IMR-90 (cell line): ENCODE data around the gene SIGLEC9. TPM values are rescaled to one million over a fixed set of nuclear protein-coding genes. Genes with fewer than 3 reads are reported as not detected.

ENCODE experiments used
- ATAC-seq: fragments of 200-7000 bp; cut with Tn5 transposase; 2 replicates; pipeline ENCODE4 v1.9.1; 2020; ENCODE audit warnings: low read depth, mild to moderate bottlenecking, moderate library complexity
- BruUV-seq: library from RNA; stranded (reverse); fragments of 400-500 nt; replicated peaks from 2 replicates; lab custom pipeline; 2021; lab: Mats Ljungman, UMichigan
- CTCF ChIA-PET: fragments of 300-600 bp; formaldehyde crosslinking; extraction: SDS; loops from one replicate; lab custom pipeline; 2021; ENCODE audit warnings: antibody characterized with exemption; lab: Yijun Ruan, JAX
- POLR2A ChIA-PET: fragments of 300-600 bp; sonication (Branson Sonifier 250); formaldehyde crosslinking; loops from one replicate; lab custom pipeline; 2022; ENCODE audit warnings: antibody characterized with exemption; ENCODE audit not compliant: unreplicated experiment; lab: Charles Lee
- DNase-seq: peaks from one replicate; pipeline ENCODE4 v3.0.0; 2013
- H2AFZ ChIP-seq: replicated peaks from 2 replicates; pipeline ENCODE3; 2013; ENCODE audit warnings: low read length, mild to moderate bottlenecking; ENCODE audit not compliant: poor library complexity
- H2AK5ac ChIP-seq: 2 replicates; pipeline ENCODE4 v1.6.1; 2013; ENCODE audit warnings: low read depth, low read length, inconsistent platforms
- H2AK9ac ChIP-seq: replicated peaks from 2 replicates; pipeline ENCODE3; 2013; ENCODE audit warnings: mild to moderate bottlenecking, low read depth, low read length, moderate library complexity; ENCODE audit not compliant: poor library complexity
- H2BK120ac ChIP-seq: 2 replicates; pipeline ENCODE4 v1.6.1; 2013; ENCODE audit warnings: low read depth, low read length, inconsistent platforms
- H2BK15ac ChIP-seq: 3 replicates; pipeline ENCODE4 v1.6.1; 2013; ENCODE audit warnings: low read depth, low read length, inconsistent platforms
- H2BK20ac ChIP-seq: 2 replicates; pipeline ENCODE4 v1.6.1; 2013; ENCODE audit warnings: low read depth, mild to moderate bottlenecking, inconsistent platforms, low read length, moderate library complexity
- H2BK5ac ChIP-seq: 2 replicates; pipeline ENCODE4 v1.6.1; 2013; ENCODE audit warnings: mild to moderate bottlenecking, low read depth, low read length, inconsistent platforms; ENCODE audit not compliant: poor library complexity, severe bottlenecking
- H3K14ac ChIP-seq: replicated peaks from 2 replicates; pipeline ENCODE4 v1.6.1; 2013; ENCODE audit warnings: low read depth, low read length, inconsistent platforms
- H3K18ac ChIP-seq: 2 replicates; pipeline ENCODE4 v1.6.1; 2013; ENCODE audit warnings: low read depth, low read length, control low read depth
- H3K23ac ChIP-seq: 2 replicates; pipeline ENCODE4 v1.6.1; 2013; ENCODE audit warnings: low read depth, low read length, inconsistent platforms
- H3K27ac ChIP-seq: 2 replicates; pipeline ENCODE4 v1.5.1; 2013; ENCODE audit warnings: mild to moderate bottlenecking, control low read depth, low read length; ENCODE audit not compliant: insufficient read depth
- H3K27me3 ChIP-seq: 2 replicates; pipeline ENCODE4 v1.6.1; 2013; ENCODE audit warnings: low read length; ENCODE audit not compliant: control insufficient read depth, insufficient read depth
- H3K36me3 ChIP-seq: 2 replicates; pipeline ENCODE4 v1.6.1; 2013; ENCODE audit warnings: low read length, mixed read lengths; ENCODE audit not compliant: control insufficient read depth, insufficient read depth
- H3K4ac ChIP-seq: 2 replicates; pipeline ENCODE4 v1.6.1; 2013; ENCODE audit warnings: low read depth, low read length, inconsistent platforms
- H3K4me1 ChIP-seq: 2 replicates; pipeline ENCODE4 v1.6.1; 2013; ENCODE audit warnings: low read length, mixed read lengths; ENCODE audit not compliant: control insufficient read depth, insufficient read depth
- H3K4me2 ChIP-seq: 2 replicates; pipeline ENCODE4 v1.6.1; 2013; ENCODE audit warnings: low read depth, mild to moderate bottlenecking, control low read depth, low read length, moderate library complexity
- H3K4me3 ChIP-seq: 2 replicates; pipeline ENCODE4 v1.5.1; 2013; ENCODE audit warnings: low read depth, mild to moderate bottlenecking, control low read depth, low read length, moderate library complexity; ENCODE audit not compliant: insufficient read depth
- H3K56ac ChIP-seq: 2 replicates; pipeline ENCODE4 v1.6.1; 2013; ENCODE audit warnings: low read length, inconsistent platforms; ENCODE audit not compliant: insufficient read depth; ENCODE audit errors: extremely low read depth
- H3K79me1 ChIP-seq, 2 experiments: 2 replicates each; pipeline ENCODE4 v1.6.1; 2013; ENCODE audit warnings: low read length in 2 of 2, inconsistent platforms in 1 of 2, low read depth in 1 of 2
- H3K9ac ChIP-seq: 2 replicates; pipeline ENCODE4 v1.6.1; 2013; ENCODE audit warnings: low read depth, low read length, control low read depth
- H3K9me1 ChIP-seq: 2 replicates; pipeline ENCODE4 v1.6.1; 2013; ENCODE audit warnings: low read length, inconsistent platforms; ENCODE audit not compliant: insufficient read depth
- H3K9me3 ChIP-seq: 2 replicates; pipeline ENCODE4 v1.6.1; 2013; ENCODE audit warnings: low read length; ENCODE audit not compliant: control insufficient read depth, insufficient read depth
- H4K20me1 ChIP-seq: 2 replicates; pipeline ENCODE4 v1.6.1; 2013; ENCODE audit warnings: low read length, inconsistent platforms; ENCODE audit not compliant: insufficient read depth
- H4K5ac ChIP-seq: 2 replicates; pipeline ENCODE4 v1.6.1; 2013; ENCODE audit warnings: mild to moderate bottlenecking, low read depth, low read length, control low read depth
- H4K8ac ChIP-seq, 2 experiments: 2 replicates each; pipeline ENCODE4 v1.6.1; 2013; ENCODE audit warnings: low read depth in 2 of 2, low read length in 2 of 2, control low read depth in 1 of 2, inconsistent platforms in 1 of 2
- H4K91ac ChIP-seq: 2 replicates; pipeline ENCODE4 v1.6.1; 2013; ENCODE audit warnings: low read depth, low read length, inconsistent platforms; ENCODE audit not compliant: insufficient read depth
- BHLHE40 ChIP-seq: fragments of 150-350 bp; IDR thresholded peaks from 2 replicates; pipeline ENCODE4 v1.6.1; 2016; ENCODE audit warnings: mild to moderate bottlenecking, low read depth, low read length
- CEBPB ChIP-seq: IDR thresholded peaks from 2 replicates; pipeline ENCODE4 v1.6.1; 2012; ENCODE audit warnings: low read depth, low read length, improper control_type of control experiment
- CHD1 ChIP-seq: IDR thresholded peaks from 2 replicates; pipeline ENCODE4 v1.6.1; 2012; ENCODE audit warnings: low read depth, low read length, improper control_type of control experiment
- FOS ChIP-seq: fragments of 150-350 bp; IDR thresholded peaks from 2 replicates; pipeline ENCODE4 v1.6.1; 2016; ENCODE audit warnings: low read depth, low read length
- MAZ ChIP-seq: IDR thresholded peaks from 2 replicates; pipeline ENCODE4 v1.6.1; 2012; ENCODE audit warnings: low read depth, mild to moderate bottlenecking, low read length, improper control_type of control experiment, moderate library complexity, borderline replicate concordance
- MXI1 ChIP-seq: IDR thresholded peaks from 2 replicates; pipeline ENCODE4 v1.6.1; 2012; ENCODE audit warnings: low read depth, mild to moderate bottlenecking, low read length, moderate library complexity, borderline replicate concordance
- NFE2L2 ChIP-seq: fragments of 150-350 bp; IDR thresholded peaks from 2 replicates; pipeline ENCODE4 v1.6.1; 2016; ENCODE audit warnings: low read depth, mild to moderate bottlenecking, low read length
- POLR2A ChIP-seq: IDR thresholded peaks from 2 replicates; pipeline ENCODE4 v1.6.1; 2012; ENCODE audit warnings: mild to moderate bottlenecking, low read depth, low read length
- RAD21 ChIP-seq: IDR thresholded peaks from 2 replicates; pipeline ENCODE4 v1.6.1; 2012; ENCODE audit warnings: low read length, improper control_type of control experiment
- RFX5 ChIP-seq: IDR thresholded peaks from 2 replicates; pipeline ENCODE4 v1.8.0; 2012; ENCODE audit warnings: low read depth, mild to moderate bottlenecking, low read length, moderate library complexity
- SMC3 ChIP-seq: fragments of 150-350 bp; IDR thresholded peaks from 2 replicates; pipeline ENCODE4 v1.6.1; 2016; ENCODE audit warnings: low read depth, mild to moderate bottlenecking, antibody characterized with exemption, low read length, moderate library complexity
- WGBS, 2 experiments: methylation state at CpG; one replicate each; pipeline versions ENCODE4 v1.1.5 to v1.1.7; 2013; ENCODE audit warnings: missing lambda C conversion rate in 2 of 2; ENCODE audit not compliant: insufficient read length in 1 of 2; ENCODE audit errors: extremely low coverage in 2 of 2; 5-methylcytosine and 5-hydroxymethylcytosine counted together
- dilution Hi-C: fragments of 300-500 bp; cut with HindIII; formaldehyde crosslinking; loops from one replicate; pipeline ENCODE4 v1.14.3; 2018; ENCODE audit warnings: low sequenced_read_pairs; ENCODE audit not compliant: unreplicated experiment
- in situ Hi-C: fragments of 300-500 bp; cut with MboI; formaldehyde crosslinking; loops from 3 replicates; pipeline ENCODE4 v1.14.3; 2019; ENCODE audit warnings: low sequenced_read_pairs, inconsistent platforms, mixed read lengths
- intact Hi-C: fragments of 100-400 bp; cut with micrococcal nuclease; formaldehyde crosslinking; loops from 2 replicates; pipeline ENCODE4 v1.10.0; 2022
- polyA plus RNA-seq, 3 experiments: library from polyadenylated mRNA; depleted of rRNA; stranded (reverse); fragments of >200 nt; gene quantifications; 2 replicates each; pipeline ENCODE4 v1.2.3, GENCODE V29; 2012; ENCODE audit warnings: low replicate concordance in 1 of 3
- total RNA-seq: library from RNA; depleted of rRNA; stranded (reverse); fragments of >200 nt; gene quantifications from 2 replicates; pipeline ENCODE4 v1.2.3, GENCODE V29; 2012
- TF ChIP-seq, protein P1 (sequence below): fragments of 150-350 bp; IDR thresholded peaks from 2 replicates; pipeline ENCODE4 v1.6.1; 2016; ENCODE audit warnings: low read depth, mild to moderate bottlenecking, low read length, moderate library complexity, borderline replicate concordance

The SIGLEC9 gene
- total and polyA plus RNA-seq, 2 of the 4 experiments (the other 2 are of a cell fraction), result 0.03 TPM; not detected in 1

DNA sequence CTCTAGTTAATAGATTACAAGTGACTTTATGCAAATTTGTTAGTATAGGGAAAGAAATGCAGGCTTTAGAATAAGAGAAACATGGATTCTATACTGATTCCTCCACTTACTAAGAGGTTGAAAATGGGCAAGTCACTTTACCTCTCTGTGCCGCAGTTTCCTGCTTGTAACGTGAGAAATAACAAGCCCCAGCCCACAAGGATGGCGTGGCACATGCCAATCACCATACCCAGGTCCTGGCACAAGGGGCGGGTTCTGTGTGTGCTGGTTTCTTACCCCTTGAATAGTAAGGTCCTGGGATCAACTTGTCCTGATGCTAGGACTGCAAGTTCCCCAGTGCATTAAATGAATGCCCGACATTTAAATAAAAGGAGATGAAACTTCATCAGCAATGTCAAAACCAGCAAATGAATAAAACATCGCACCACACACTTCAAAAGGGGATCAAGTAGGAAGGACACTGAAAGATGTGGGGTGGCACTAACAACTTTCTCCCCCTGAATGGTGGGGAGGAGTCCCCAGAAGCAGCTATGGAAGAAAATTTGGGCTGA lies 7.9 kb upstream of the SIGLEC9 start:
- Histone ChIP-seq H3K79me1 (no peaks in the 10 kb centered on the region), H4K91ac (no peak overlapping the region), H3K9me1 (no peaks in the 10 kb centered on the region), H3K9ac (no peak overlapping the region), H3K56ac (no peak overlapping the region), H4K20me1 (no peaks in the 10 kb centered on the region), H3K14ac (no peak overlapping the region), H3K4me3 (no peak overlapping the region), H2BK20ac (no peak overlapping the region), H3K27ac (no peak overlapping the region), H2BK15ac (no peak overlapping the region), H4K8ac (no peak overlapping the region), H2AFZ (no peak overlapping the region), H3K4ac (no peak overlapping the region), H2BK5ac (no peak overlapping the region), H3K27me3 (peaks cover 6% of the 10 kb centered on the region), H3K4me1 (no peaks in the 10 kb centered on the region), H2AK9ac (no peak overlapping the region), H3K36me3 (no peaks in the 10 kb centered on the region), H3K4me2 (no peak overlapping the region), H2BK120ac (no peak overlapping the region), H2AK5ac (no peak overlapping the region), H3K18ac (no peak overlapping the region), H4K5ac (no peak overlapping the region), H3K9me3 (no peaks in the 10 kb centered on the region), H3K23ac (no peak overlapping the region)
- CTCF ChIA-PET, result no interaction called here
- intact Hi-C loops, result no loop called here
- DNase-seq, result no peak
- TF ChIP-seq MAZ, result no peak
- TF ChIP-seq NFE2L2, result no peak
- TF ChIP-seq, protein P1, sequence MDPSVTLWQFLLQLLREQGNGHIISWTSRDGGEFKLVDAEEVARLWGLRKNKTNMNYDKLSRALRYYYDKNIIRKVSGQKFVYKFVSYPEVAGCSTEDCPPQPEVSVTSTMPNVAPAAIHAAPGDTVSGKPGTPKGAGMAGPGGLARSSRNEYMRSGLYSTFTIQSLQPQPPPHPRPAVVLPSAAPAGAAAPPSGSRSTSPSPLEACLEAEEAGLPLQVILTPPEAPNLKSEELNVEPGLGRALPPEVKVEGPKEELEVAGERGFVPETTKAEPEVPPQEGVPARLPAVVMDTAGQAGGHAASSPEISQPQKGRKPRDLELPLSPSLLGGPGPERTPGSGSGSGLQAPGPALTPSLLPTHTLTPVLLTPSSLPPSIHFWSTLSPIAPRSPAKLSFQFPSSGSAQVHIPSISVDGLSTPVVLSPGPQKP, result no peak
- no peak for TF ChIP-seq FOS
- no peak for TF ChIP-seq BHLHE40
- TF ChIP-seq CHD1, result no peak
- TF ChIP-seq MXI1, result no peak
- TF ChIP-seq RFX5, result no peak
- no peak for TF ChIP-seq RAD21
- TF ChIP-seq POLR2A, result no peak
- no peak for TF ChIP-seq SMC3
- no peak for TF ChIP-seq CEBPB
- BruUV-seq, result no TSS peak
- dilution Hi-C loops, result no loop called here
- ATAC-seq, result no peak
- WGBS, 2 experiments, result no CpG with 5 or more reads among the region's 6 CpGs
- in situ Hi-C loops, result no loop called here
- POLR2A ChIA-PET, result no interaction called here
